Stimulated activated naive CD8-positive, alpha-beta T cell treated with anti-CD3 and anti-CD28 coated beads, Interleukin-15, Interleukin-2, amounts not matched to agents 100 ng/mL and 50 ng/mL, for 24 hours (primary cell): ENCODE measurements around the gene MAST4.

Experiments used
- H3K27ac Mint-ChIP-seq: one replicate; pipeline ENCODE4 v1.8.0; 2021; ENCODE audit warnings: mild to moderate bottlenecking, mixed read lengths
- H3K27me3 Mint-ChIP-seq: one replicate; pipeline ENCODE4 v1.8.0; 2021; ENCODE audit warnings: mixed read lengths
- H3K36me3 Mint-ChIP-seq: one replicate; pipeline ENCODE4 v1.8.0; 2021; ENCODE audit warnings: low read depth, mixed read lengths
- H3K4me1 Mint-ChIP-seq: one replicate; pipeline ENCODE4 v1.8.0; 2021; ENCODE audit warnings: low read depth, mixed read lengths
- H3K4me3 Mint-ChIP-seq: one replicate; pipeline ENCODE4 v1.8.0; 2021; ENCODE audit warnings: mild to moderate bottlenecking, mixed read lengths
- H3K9me3 Mint-ChIP-seq: one replicate; pipeline ENCODE4 v1.8.0; 2021; ENCODE audit warnings: mixed read lengths

Gene MAST4

GRCh38 chr5:66595756-66596635 is at the start of gene MAST4:
TSS of gene MAST4 (plus strand) at chr5:66596393. CDS start at chr5:66596656, 263 bp downstream.
- H3K27ac Mint-ChIP-seq = no peak within 1 kb of the TSS

GRCh38 chr5:66546541-66546940 is 49.7 kb upstream of the MAST4 start:
- Mint-ChIP-seq H3K36me3 (no peaks in the 10 kb centered on the region), H3K4me3 (no peak overlapping the region), H3K4me1 (no peaks in the 10 kb centered on the region), H3K27me3 (peaks cover 22% of the 10 kb centered on the region), H3K27ac (no peak overlapping the region), H3K9me3 (peaks cover 8% of the 10 kb centered on the region)

More at GRCh38 chr5:66595756-66596635, at the start of gene MAST4:
- Mint-ChIP-seq H3K27me3 (peaks cover 69% of the 10 kb centered on the region), H3K36me3 (no peaks in the 10 kb centered on the region), H3K9me3 (no peaks in the 10 kb centered on the region), H3K4me3 (peak within 1 kb of the TSS; percentile 80), H3K4me1 (peaks cover 13% of the 10 kb centered on the region)

GRCh38 chr5:66551338-66551737 is 44.9 kb upstream of the MAST4 start:
- peaks cover 24% of the 10 kb centered on the region for H3K4me1 Mint-ChIP-seq
- H3K4me3 Mint-ChIP-seq = no peak overlapping the region
- peaks cover 8% of the 10 kb centered on the region for H3K9me3 Mint-ChIP-seq
- no peaks in the 10 kb centered on the region for H3K36me3 Mint-ChIP-seq
- H3K27ac Mint-ChIP-seq = no peak overlapping the region
- H3K27me3 Mint-ChIP-seq = peaks cover 19% of the 10 kb centered on the region

GRCh38 chr5:66551945-66552344 is 44.2 kb upstream of the MAST4 start:
- H3K36me3 Mint-ChIP-seq = no peaks in the 10 kb centered on the region
- H3K4me1 Mint-ChIP-seq = peaks cover 24% of the 10 kb centered on the region
- no peak overlapping the region for H3K4me3 Mint-ChIP-seq
- peaks cover 8% of the 10 kb centered on the region for H3K9me3 Mint-ChIP-seq
- H3K27ac Mint-ChIP-seq = no peak overlapping the region
- peaks cover 19% of the 10 kb centered on the region for H3K27me3 Mint-ChIP-seq

GRCh38 chr5:66553368-66553912 is 42.8 kb upstream of the MAST4 start:
- peaks cover 13% of the 10 kb centered on the region for H3K27me3 Mint-ChIP-seq
- no peak overlapping the region for H3K4me3 Mint-ChIP-seq
- no peaks in the 10 kb centered on the region for H3K36me3 Mint-ChIP-seq
- no peaks in the 10 kb centered on the region for H3K9me3 Mint-ChIP-seq
- H3K4me1 Mint-ChIP-seq = peaks cover 26% of the 10 kb centered on the region
- H3K27ac Mint-ChIP-seq = no peak overlapping the region

- peak overlapping the region; percentile 11 for H3K4me3 Mint-ChIP-seq
- H3K36me3 Mint-ChIP-seq = no peaks in the 10 kb centered on the region
- no peaks in the 10 kb centered on the region for H3K9me3 Mint-ChIP-seq
- H3K27ac Mint-ChIP-seq = no peak overlapping the region
- peaks cover 27% of the 10 kb centered on the region for H3K4me1 Mint-ChIP-seq
- peaks cover 13% of the 10 kb centered on the region for H3K27me3 Mint-ChIP-seq
Observed at GRCh38 chr5:66553916-66554575, 42.1 kb upstream of the MAST4 start.

GRCh38 chr5:66554884-66555283 is 41.3 kb upstream of the MAST4 start:
- Mint-ChIP-seq H3K4me3 (no peak overlapping the region), H3K27ac (peak overlapping the region; percentile 24), H3K4me1 (peaks cover 27% of the 10 kb centered on the region), H3K9me3 (no peaks in the 10 kb centered on the region), H3K27me3 (peaks cover 10% of the 10 kb centered on the region), H3K36me3 (no peaks in the 10 kb centered on the region)

- no peak overlapping the region for H3K4me3 Mint-ChIP-seq
- no peaks in the 10 kb centered on the region for H3K36me3 Mint-ChIP-seq
- H3K9me3 Mint-ChIP-seq = no peaks in the 10 kb centered on the region
- H3K27me3 Mint-ChIP-seq = peaks cover under 1% of the 10 kb centered on the region
- no peak overlapping the region for H3K27ac Mint-ChIP-seq
- H3K4me1 Mint-ChIP-seq = peaks cover 22% of the 10 kb centered on the region
Observed at GRCh38 chr5:66558560-66558959, 37.6 kb upstream of the MAST4 start.

GRCh38 chr5:66560371-66560770 is 35.8 kb upstream of the MAST4 start:
- Mint-ChIP-seq H3K4me3 (no peak overlapping the region), H3K27ac (no peak overlapping the region), H3K36me3 (no peaks in the 10 kb centered on the region), H3K9me3 (no peaks in the 10 kb centered on the region), H3K27me3 (no peaks in the 10 kb centered on the region), H3K4me1 (peaks cover 4% of the 10 kb centered on the region)

- Mint-ChIP-seq H3K27me3 (no peaks in the 10 kb centered on the region), H3K9me3 (no peaks in the 10 kb centered on the region), H3K36me3 (no peaks in the 10 kb centered on the region), H3K4me1 (peaks cover 9% of the 10 kb centered on the region), H3K27ac (no peak overlapping the region), H3K4me3 (no peak overlapping the region)
Observed at GRCh38 chr5:66561256-66561990, 34.8 kb upstream of the MAST4 start.

- H3K4me1 Mint-ChIP-seq = peaks cover 6% of the 10 kb centered on the region
- H3K9me3 Mint-ChIP-seq = no peaks in the 10 kb centered on the region
- H3K27me3 Mint-ChIP-seq = no peaks in the 10 kb centered on the region
- H3K27ac Mint-ChIP-seq = no peak overlapping the region
- no peak overlapping the region for H3K4me3 Mint-ChIP-seq
- H3K36me3 Mint-ChIP-seq = no peaks in the 10 kb centered on the region
Observed at GRCh38 chr5:66565878-66566277, 30.3 kb upstream of the MAST4 start.

- H3K4me3 Mint-ChIP-seq = no peak overlapping the region
- H3K27ac Mint-ChIP-seq = no peak overlapping the region
- no peaks in the 10 kb centered on the region for H3K27me3 Mint-ChIP-seq
- H3K36me3 Mint-ChIP-seq = no peaks in the 10 kb centered on the region
- H3K9me3 Mint-ChIP-seq = no peaks in the 10 kb centered on the region
- H3K4me1 Mint-ChIP-seq = peaks cover 6% of the 10 kb centered on the region
Observed at GRCh38 chr5:66567474-66567873, 28.7 kb upstream of the MAST4 start.

GRCh38 chr5:66570201-66570600 is 26.0 kb upstream of the MAST4 start:
- no peaks in the 10 kb centered on the region for H3K9me3 Mint-ChIP-seq

GRCh38 chr5:66573733-66574132 is 22.5 kb upstream of the MAST4 start:
- H3K9me3 Mint-ChIP-seq = no peaks in the 10 kb centered on the region
- H3K36me3 Mint-ChIP-seq = no peaks in the 10 kb centered on the region
- no peak overlapping the region for H3K4me3 Mint-ChIP-seq
- H3K4me1 Mint-ChIP-seq = no peaks in the 10 kb centered on the region
- H3K27ac Mint-ChIP-seq = no peak overlapping the region
- peaks cover 18% of the 10 kb centered on the region for H3K27me3 Mint-ChIP-seq

More at GRCh38 chr5:66570201-66570600, 26.0 kb upstream of the MAST4 start:
- Mint-ChIP-seq H3K27me3 (no peaks in the 10 kb centered on the region), H3K27ac (no peak overlapping the region), H3K36me3 (no peaks in the 10 kb centered on the region), H3K4me3 (no peak overlapping the region), H3K4me1 (peaks cover 6% of the 10 kb centered on the region)
